ENCODE data around the gene P2RX7. TPM values are rescaled to one million over a fixed set of nuclear protein-coding genes. Genes with fewer than 3 reads are reported as not detected.

P2RX7 gene
- polyA plus RNA-seq, 2 of the 4 experiments (the other 2 are of a cell fraction): 0.03 TPM; not detected in 1

DNA sequence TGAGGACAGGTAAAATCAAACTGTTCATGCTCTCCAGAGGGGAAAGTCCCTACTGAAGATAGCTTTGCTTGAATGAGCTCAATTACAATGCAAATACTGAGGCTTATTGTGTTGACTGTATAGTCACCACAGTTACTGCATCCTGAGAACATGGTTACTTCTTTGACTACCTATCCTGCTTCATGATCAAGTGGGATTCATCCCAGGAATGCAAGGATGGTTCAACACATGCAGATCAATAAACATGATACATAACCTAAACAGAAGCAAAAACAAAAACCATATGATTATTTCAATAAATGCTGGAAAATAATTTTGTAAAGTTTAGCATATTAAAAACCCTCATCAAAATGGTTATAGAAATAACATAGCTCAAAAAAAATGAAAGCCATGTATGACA lies 32.9 kb upstream of the P2RX7 start:
- FAIRE-seq (no peak), DNase-seq (ENCODE audit: low read depth in 1 of 2, low spot score in 1 of 2) (peak in 1 of 2 experiments; percentile 18), ATAC-seq (no peak)
- POLR2A ChIA-PET: no interaction called here
- peaks cover 8% of the 10 kb centered on the region; the same call in 1 of the 3 replicates for H3K4me1 ChIP-seq
- no peak overlapping the region for H3K4me2 ChIP-seq
- no peak overlapping the region for H3K4me3 ChIP-seq
- H3K9me3 ChIP-seq: 0 out of 3 replicates have a peak, but pooled peaks cover 9% of the 10 kb centered on the region
- no peak overlapping the region for H3K27ac ChIP-seq
- CTCF ChIA-PET: interaction anchor here (1.2 to 4.5 kb wide), 3 partner anchors 11 to 130 kb away, joined by 5 to 23 read pairs (median 7); no protein-coding TSS in a partner anchor
- TF ChIP-seq HOXB5 (CRISPR knock-in tag; IDR thresholded peaks at IDR 0.05): no peak
- TF ChIP-seq MAZ (IDR thresholded peaks at IDR 0.05; ENCODE audit: borderline replicate concordance, low read depth, low read length): no peak
- no peak for TF ChIP-seq SMC3 (IDR thresholded peaks at IDR 0.05)
- no peak for TF ChIP-seq EP300 (IDR thresholded peaks at IDR 0.05)
- no peak for TF ChIP-seq NPAS2 (CRISPR knock-in tag; IDR thresholded peaks at IDR 0.05; ENCODE audit: borderline replicate concordance)
- TF ChIP-seq HOXA7 (CRISPR knock-in tag; IDR thresholded peaks at IDR 0.05): no peak
- no peak for TF ChIP-seq GATA3 (IDR thresholded peaks at IDR 0.05; ENCODE audit: borderline replicate concordance)
- TF ChIP-seq ZSCAN20 (CRISPR knock-in tag; IDR thresholded peaks at IDR 0.05): no peak
- TF ChIP-seq NFE2L2 (conservative IDR thresholded peaks at IDR 0.05; ENCODE audit: low read length): no peak
- TF ChIP-seq POLR2A (IDR thresholded peaks at IDR 0.05; ENCODE audit: low read length): no peak
- no peak for TF ChIP-seq BHLHE40 (IDR thresholded peaks at IDR 0.05; ENCODE audit: low read depth, low read length)
- TF ChIP-seq CHD4 (IDR thresholded peaks at IDR 0.05; ENCODE audit: borderline replicate concordance): no peak
- TF ChIP-seq, protein P1, sequence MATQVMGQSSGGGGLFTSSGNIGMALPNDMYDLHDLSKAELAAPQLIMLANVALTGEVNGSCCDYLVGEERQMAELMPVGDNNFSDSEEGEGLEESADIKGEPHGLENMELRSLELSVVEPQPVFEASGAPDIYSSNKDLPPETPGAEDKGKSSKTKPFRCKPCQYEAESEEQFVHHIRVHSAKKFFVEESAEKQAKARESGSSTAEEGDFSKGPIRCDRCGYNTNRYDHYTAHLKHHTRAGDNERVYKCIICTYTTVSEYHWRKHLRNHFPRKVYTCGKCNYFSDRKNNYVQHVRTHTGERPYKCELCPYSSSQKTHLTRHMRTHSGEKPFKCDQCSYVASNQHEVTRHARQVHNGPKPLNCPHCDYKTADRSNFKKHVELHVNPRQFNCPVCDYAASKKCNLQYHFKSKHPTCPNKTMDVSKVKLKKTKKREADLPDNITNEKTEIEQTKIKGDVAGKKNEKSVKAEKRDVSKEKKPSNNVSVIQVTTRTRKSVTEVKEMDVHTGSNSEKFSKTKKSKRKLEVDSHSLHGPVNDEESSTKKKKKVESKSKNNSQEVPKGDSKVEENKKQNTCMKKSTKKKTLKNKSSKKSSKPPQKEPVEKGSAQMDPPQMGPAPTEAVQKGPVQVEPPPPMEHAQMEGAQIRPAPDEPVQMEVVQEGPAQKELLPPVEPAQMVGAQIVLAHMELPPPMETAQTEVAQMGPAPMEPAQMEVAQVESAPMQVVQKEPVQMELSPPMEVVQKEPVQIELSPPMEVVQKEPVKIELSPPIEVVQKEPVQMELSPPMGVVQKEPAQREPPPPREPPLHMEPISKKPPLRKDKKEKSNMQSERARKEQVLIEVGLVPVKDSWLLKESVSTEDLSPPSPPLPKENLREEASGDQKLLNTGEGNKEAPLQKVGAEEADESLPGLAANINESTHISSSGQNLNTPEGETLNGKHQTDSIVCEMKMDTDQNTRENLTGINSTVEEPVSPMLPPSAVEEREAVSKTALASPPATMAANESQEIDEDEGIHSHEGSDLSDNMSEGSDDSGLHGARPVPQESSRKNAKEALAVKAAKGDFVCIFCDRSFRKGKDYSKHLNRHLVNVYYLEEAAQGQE (IDR thresholded peaks at IDR 0.05): no peak

DNA sequence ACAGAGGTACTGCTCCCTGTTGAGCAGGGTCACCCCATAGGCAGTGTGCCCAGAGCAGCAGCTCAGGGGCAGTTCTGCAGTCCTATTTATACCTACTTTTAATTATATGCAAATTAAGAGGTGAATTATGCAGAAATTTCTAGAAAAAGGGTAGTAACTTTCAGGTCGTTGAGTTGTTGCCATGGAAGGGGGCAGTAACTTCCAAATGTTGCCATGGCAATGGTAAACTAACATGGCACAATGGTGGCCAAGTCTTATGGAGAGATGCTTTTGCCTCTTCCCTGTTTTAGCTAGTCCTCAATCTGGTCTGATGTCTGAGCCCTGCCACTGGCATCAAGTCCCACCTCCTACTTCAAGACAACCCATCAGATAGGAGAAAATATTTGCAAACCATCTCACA lies 30.4 kb upstream of the P2RX7 start:
- ATAC-seq: no peak
- WGBS (ENCODE audit: missing lambda C conversion rate): 8% methylated on average over 1 of the region's 1 CpG

More for the DNA sequence above, 30.4 kb upstream of the P2RX7 start:
- H3K4me1 ChIP-seq: no peaks in the 10 kb centered on the region
- no peak overlapping the region for H3K27ac ChIP-seq
- no peak overlapping the region for H3K4me2 ChIP-seq
- H3K4me3 ChIP-seq: no peak overlapping the region
- DNase-seq (ENCODE audit: low read depth in 1 of 2, low spot score in 1 of 2): no peak
- ChIA-PET POLR2A (no interaction called here), CTCF (interaction anchor here (0.6 to 4.5 kb wide), 5 partner anchors 8 to 455 kb away, joined by 3 to 23 read pairs (median 4); no protein-coding TSS in a partner anchor)
- TF ChIP-seq TP53 (CRISPR knock-in tag; IDR thresholded peaks at IDR 0.05) (no peak), KDM5A (IDR thresholded peaks at IDR 0.05) (no peak), RARB (CRISPR knock-in tag; IDR thresholded peaks at IDR 0.05) (no peak), ZC3H11A (IDR thresholded peaks at IDR 0.05) (no peak), ESRRA (IDR thresholded peaks at IDR 0.05; ENCODE audit: borderline replicate concordance, low read length) (no peak), NPAS2 (CRISPR knock-in tag; IDR thresholded peaks at IDR 0.05; ENCODE audit: borderline replicate concordance) (no peak), GATA3 (IDR thresholded peaks at IDR 0.05; ENCODE audit: borderline replicate concordance) (no peak), FOSL2 (IDR thresholded peaks at IDR 0.05) (no peak), FOSL2 (CRISPR knock-in tag; IDR thresholded peaks at IDR 0.05) (no peak)
- TF ChIP-seq, protein P2, sequence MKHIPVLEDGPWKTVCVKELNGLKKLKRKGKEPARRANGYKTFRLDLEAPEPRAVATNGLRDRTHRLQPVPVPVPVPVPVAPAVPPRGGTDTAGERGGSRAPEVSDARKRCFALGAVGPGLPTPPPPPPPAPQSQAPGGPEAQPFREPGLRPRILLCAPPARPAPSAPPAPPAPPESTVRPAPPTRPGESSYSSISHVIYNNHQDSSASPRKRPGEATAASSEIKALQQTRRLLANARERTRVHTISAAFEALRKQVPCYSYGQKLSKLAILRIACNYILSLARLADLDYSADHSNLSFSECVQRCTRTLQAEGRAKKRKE (CRISPR knock-in tag; IDR thresholded peaks at IDR 0.05; ENCODE audit: low read depth): no peak
- TF ChIP-seq, protein P3, sequence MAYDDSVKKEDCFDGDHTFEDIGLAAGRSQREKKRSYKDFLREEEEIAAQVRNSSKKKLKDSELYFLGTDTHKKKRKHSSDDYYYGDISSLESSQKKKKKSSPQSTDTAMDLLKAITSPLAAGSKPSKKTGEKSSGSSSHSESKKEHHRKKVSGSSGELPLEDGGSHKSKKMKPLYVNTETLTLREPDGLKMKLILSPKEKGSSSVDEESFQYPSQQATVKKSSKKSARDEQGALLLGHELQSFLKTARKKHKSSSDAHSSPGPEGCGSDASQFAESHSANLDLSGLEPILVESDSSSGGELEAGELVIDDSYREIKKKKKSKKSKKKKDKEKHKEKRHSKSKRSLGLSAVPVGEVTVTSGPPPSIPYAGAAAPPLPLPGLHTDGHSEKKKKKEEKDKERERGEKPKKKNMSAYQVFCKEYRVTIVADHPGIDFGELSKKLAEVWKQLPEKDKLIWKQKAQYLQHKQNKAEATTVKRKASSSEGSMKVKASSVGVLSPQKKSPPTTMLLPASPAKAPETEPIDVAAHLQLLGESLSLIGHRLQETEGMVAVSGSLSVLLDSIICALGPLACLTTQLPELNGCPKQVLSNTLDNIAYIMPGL (CRISPR knock-in tag; IDR thresholded peaks at IDR 0.05; ENCODE audit: borderline replicate concordance): no peak
- TF ChIP-seq, protein P4, sequence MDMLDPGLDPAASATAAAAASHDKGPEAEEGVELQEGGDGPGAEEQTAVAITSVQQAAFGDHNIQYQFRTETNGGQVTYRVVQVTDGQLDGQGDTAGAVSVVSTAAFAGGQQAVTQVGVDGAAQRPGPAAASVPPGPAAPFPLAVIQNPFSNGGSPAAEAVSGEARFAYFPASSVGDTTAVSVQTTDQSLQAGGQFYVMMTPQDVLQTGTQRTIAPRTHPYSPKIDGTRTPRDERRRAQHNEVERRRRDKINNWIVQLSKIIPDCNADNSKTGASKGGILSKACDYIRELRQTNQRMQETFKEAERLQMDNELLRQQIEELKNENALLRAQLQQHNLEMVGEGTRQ (IDR thresholded peaks at IDR 0.05): no peak
- no peak for FAIRE-seq
- 0 out of 3 replicates have a peak, but pooled peaks cover 9% of the 10 kb centered on the region for H3K9me3 ChIP-seq
